Ovary (tissue), 9 donors: ENCODE measurements around the gene MEGF6. TPM values are rescaled to one million over a fixed set of nuclear protein-coding genes. Genes with fewer than 3 reads are reported as not detected.

ENCODE experiments used
- DNase-seq, 5 donors: peaks; one replicate each; pipeline ENCODE4 v3.0.0-alpha.2; 2019 to 2020
- H3K27ac ChIP-seq, 2 donors: fragments of 200-600 bp; one replicate each; pipeline versions ENCODE4 v1.5.1 to v1.8.0; 2019 to 2022
- H3K27me3 ChIP-seq: fragments of 200-600 bp; one replicate; pipeline ENCODE4 v1.8.0; 2022
- H3K36me3 ChIP-seq: fragments of 200-600 bp; sonication (generic); one replicate; pipeline ENCODE4 v1.5.1; 2019
- H3K4me1 ChIP-seq: one replicate; pipeline ENCODE4 v1.8.1; 2013; ENCODE audit warnings: mild to moderate bottlenecking, moderate library complexity; ENCODE audit not compliant: insufficient read depth
- H3K4me3 ChIP-seq: fragments of 200-600 bp; sonication (generic); one replicate; pipeline ENCODE4 v1.5.1; 2017
- H3K9me3 ChIP-seq, 2 donors: fragments of 200-600 bp in 1 of 2; sonication (generic) in 1 of 2; one replicate each; pipeline versions ENCODE4 v1.5.1 to v1.8.1; 2013 to 2019; ENCODE audit warnings: mild to moderate bottlenecking in 1 of 2, moderate library complexity in 1 of 2
- EP300 ChIP-seq: sonication (generic); formaldehyde crosslinking; IDR thresholded peaks from one replicate; pipeline ENCODE4 v1.6.1; 2017; ENCODE audit warnings: antibody characterized with exemption
- POLR2A ChIP-seq: fragments of 450-650 bp; IDR thresholded peaks from one replicate; pipeline ENCODE4 v1.6.1; 2017; ENCODE audit warnings: antibody characterized with exemption, mild to moderate bottlenecking, moderate library complexity
- WGBS, 3 donors: extraction: QIAGEN DNeasy Blood & Tissue Kit in 1 of 3; methylation state at CpG; one replicate each; pipeline versions ENCODE4 v1.1.5 to v1.1.7; 2013 to 2017; 5-methylcytosine and 5-hydroxymethylcytosine counted together
- intact Hi-C, 4 donors: fragments of 100-400 bp; cut with DNase I; formaldehyde crosslinking; loops; one replicate each; pipeline versions ENCODE4 v1.11.0 to v1.15.1; 2022 to 2023
- polyA plus RNA-seq, 2 donors: library from polyadenylated mRNA; stranded (reverse); fragments of 200-250 nt in 1 of 2; fragments of 350-450 nt in 1 of 2; fragmentation: Illumina TruSeq in 1 of 2; extraction: RNeasy Lipid Tissue Mini Kit (QIAGEN cat#74804) in 1 of 2; gene quantifications; one replicate each; pipeline ENCODE4 v1.2.3, GENCODE V29; 2013 to 2014
- total RNA-seq, 7 donors: library from RNA; depleted of rRNA in 2 of 7; stranded (reverse); fragments of >200 nt in 2 of 7; fragmentation: NEBNext Ultra II Directional in 3 of 7; extraction: Animal tissue kit (Norgen Biotek cat#: 25700) in 3 of 7; gene quantifications; one replicate each; pipeline versions ENCODE4 v1.1.0 to v1.2.4, GENCODE V29; 2016 to 2023
- TF ChIP-seq, protein P1 (sequence below), 3 donors: fragments of 450-650 bp in 2 of 3; fragments of 200-600 bp in 1 of 3; IDR thresholded peaks; one replicate each; pipeline versions ENCODE4 v1.5.1 to v1.8.0; 2016 to 2022; ENCODE audit warnings: antibody characterized with exemption in 3 of 3, mild to moderate bottlenecking in 1 of 3
- donor health status: DM: no; HTN: no; CAD: no; lungs with moderate emphysema.
- donor health status: DM: no; HTN: no; CAD: no.
- donor health status: Bipolar disorder and iron deficiency.
- donor health status: DM: yes; HTN: yes; CAD: no.
- donor health status: DM: no; HTN: no; CAD: no.
- donor health status: DM: yes; HTN: yes; CAD: no.

Gene MEGF6
- total and polyA plus RNA-seq, 9 donors, result 0.10 to 117 (median 12.5) TPM

DNA sequence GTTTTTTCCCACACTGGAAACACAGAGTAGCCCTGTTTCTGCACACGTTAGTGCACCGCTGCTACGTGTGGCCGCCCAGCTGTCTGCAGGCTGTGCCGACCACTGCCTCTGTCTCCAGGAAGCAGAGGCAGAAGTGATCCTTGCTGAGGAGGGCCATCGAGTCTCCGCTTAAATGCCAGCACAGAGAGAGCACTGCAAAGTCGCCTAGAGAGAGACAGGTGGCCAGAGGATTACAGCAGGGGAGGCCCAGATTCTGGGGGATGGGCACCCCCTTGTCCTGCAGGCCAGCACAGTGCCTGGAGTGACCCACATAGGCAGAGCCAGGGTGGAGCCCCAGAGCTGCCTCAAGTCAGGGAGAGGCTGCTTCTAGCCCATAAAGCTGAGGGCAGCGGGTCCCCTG is 19.6 kb upstream of the MEGF6 start:
- intact Hi-C loops, result no loop called here
- TF ChIP-seq EP300 (no peak), POLR2A (no peak)
- TF ChIP-seq, protein P1, sequence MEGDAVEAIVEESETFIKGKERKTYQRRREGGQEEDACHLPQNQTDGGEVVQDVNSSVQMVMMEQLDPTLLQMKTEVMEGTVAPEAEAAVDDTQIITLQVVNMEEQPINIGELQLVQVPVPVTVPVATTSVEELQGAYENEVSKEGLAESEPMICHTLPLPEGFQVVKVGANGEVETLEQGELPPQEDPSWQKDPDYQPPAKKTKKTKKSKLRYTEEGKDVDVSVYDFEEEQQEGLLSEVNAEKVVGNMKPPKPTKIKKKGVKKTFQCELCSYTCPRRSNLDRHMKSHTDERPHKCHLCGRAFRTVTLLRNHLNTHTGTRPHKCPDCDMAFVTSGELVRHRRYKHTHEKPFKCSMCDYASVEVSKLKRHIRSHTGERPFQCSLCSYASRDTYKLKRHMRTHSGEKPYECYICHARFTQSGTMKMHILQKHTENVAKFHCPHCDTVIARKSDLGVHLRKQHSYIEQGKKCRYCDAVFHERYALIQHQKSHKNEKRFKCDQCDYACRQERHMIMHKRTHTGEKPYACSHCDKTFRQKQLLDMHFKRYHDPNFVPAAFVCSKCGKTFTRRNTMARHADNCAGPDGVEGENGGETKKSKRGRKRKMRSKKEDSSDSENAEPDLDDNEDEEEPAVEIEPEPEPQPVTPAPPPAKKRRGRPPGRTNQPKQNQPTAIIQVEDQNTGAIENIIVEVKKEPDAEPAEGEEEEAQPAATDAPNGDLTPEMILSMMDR (IDR thresholded peaks at IDR 0.05), result no peak
- DNase-seq, result no peak
- Histone ChIP-seq H3K9me3 (no peaks in the 10 kb centered on the region), H3K27ac (no peak overlapping the region), H3K36me3 (no peaks in the 10 kb centered on the region), H3K27me3 (no peaks in the 10 kb centered on the region), H3K4me1 (no peaks in the 10 kb centered on the region), H3K4me3 (no peak overlapping the region)
- 68 to 78% (median 70%) methylated on average over 9 of the region's 9 CpGs for WGBS, 3 donors

DNA sequence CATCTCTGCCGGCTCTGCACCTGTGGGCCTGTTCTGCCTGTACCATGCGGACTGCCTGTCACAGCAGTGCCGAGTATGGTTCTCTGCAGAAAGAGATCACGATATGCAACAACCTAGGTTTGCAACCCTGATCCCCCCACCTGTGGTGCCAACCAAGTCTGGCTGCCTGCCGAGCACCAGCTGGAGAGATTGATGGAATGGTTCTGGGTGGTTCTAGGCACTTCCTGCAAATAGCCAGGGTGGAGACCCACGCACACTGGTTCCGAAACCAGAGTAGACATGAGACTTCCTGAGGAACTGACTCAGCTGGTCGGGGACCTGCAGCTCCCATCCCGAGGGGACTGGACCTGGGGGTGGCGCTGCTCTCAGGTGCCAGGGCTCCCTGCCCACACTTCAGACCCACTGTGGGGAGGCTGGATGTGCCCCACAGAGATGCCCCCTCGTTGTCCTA is 18.9 kb upstream of the MEGF6 start:
- intact Hi-C loops, result no loop called here
- no peak for DNase-seq
- Histone ChIP-seq H3K9me3 (no peaks in the 10 kb centered on the region), H3K4me3 (no peak overlapping the region), H3K27me3 (no peaks in the 10 kb centered on the region), H3K36me3 (no peaks in the 10 kb centered on the region), H3K27ac (no peak overlapping the region), H3K4me1 (peaks cover 3% of the 10 kb centered on the region)
- TF ChIP-seq EP300, result no peak
- no peak for TF ChIP-seq POLR2A
- TF ChIP-seq, protein P1 (IDR thresholded peaks at IDR 0.05), result no peak
- 65 to 70% (median 66%) methylated on average over 11 of the region's 11 CpGs for WGBS, 3 donors

DNA sequence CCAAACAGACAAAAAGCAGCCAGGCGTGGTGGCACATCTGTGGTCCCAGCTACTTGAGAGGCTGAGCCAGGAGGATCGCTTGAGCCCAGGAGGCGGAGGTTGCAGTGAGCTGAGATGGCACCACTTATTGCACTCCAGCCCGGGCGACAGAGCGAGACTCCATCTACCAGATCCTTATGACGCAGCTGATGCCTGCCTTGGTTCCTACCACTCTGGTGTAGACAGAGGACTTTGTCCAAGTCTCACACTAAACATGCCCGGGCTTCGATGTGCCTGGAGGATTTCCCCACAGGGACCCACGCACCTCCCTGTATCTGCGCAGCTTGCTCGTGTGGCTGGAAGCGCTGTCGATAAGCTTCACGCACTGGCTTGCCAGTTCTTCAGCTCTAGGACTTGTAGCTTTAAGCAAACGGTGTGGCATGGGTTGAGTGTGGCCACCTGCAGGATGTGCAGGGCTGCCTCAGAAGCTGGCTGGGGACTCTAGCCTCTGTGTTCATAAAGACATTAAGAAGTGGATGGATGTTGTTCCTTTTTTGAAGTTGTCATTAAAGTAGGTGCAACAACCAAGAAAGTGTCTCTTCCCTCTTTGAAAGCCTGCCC is 18.4 kb upstream of the MEGF6 start:
- Histone ChIP-seq H3K36me3 (no peaks in the 10 kb centered on the region), H3K9me3 (no peaks in the 10 kb centered on the region), H3K27ac (no peak overlapping the region), H3K4me3 (no peak overlapping the region), H3K4me1 (peaks cover 3% of the 10 kb centered on the region), H3K27me3 (no peaks in the 10 kb centered on the region)
- intact Hi-C loops, result loop anchor here in 1 of 4 donors (10.0 kb wide), 1 partner anchor 445 kb away; no protein-coding TSS in a partner anchor
- no peak for TF ChIP-seq POLR2A
- TF ChIP-seq EP300, result no peak
- TF ChIP-seq, protein P1 (IDR thresholded peaks at IDR 0.05), result no peak
- 82 to 90% (median 87%) methylated on average over 15 to 16 of the region's 16 CpGs for WGBS, 3 donors
- DNase-seq, result no peak

DNA sequence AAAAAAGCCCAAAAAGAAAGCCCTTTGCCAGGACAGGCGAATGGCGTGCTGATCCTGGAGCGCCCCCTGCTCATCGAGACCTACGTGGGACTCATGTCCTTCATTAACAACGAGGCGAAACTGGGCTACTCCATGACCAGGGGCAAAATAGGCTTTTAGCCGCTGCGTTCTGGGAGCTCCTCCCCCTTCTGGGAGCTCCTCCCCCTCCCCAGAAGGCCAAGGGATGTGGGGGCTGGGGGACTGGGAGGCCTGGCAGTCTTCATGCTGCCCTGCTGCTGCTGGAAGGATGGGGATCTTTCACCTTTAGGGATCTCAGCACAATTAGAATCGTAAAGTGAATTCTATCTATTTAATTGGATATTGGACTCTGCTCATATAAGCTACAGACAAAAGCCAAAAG is 17.1 kb upstream of the MEGF6 start:
- Histone ChIP-seq H3K4me1 (peaks cover 7% of the 10 kb centered on the region), H3K36me3 (no peaks in the 10 kb centered on the region), H3K4me3 (no peak overlapping the region), H3K9me3 (no peaks in the 10 kb centered on the region), H3K27me3 (no peaks in the 10 kb centered on the region), H3K27ac (no peak overlapping the region)
- TF ChIP-seq POLR2A (no peak), EP300 (no peak)
- TF ChIP-seq, protein P1 (IDR thresholded peaks at IDR 0.05), result no peak
- intact Hi-C loops, result loop anchor here in 1 of 4 donors (10.0 kb wide), 1 partner anchor 444 kb away; no protein-coding TSS in a partner anchor
- WGBS, 3 donors, result 72 to 81% (median 79%) methylated on average over 10 of the region's 10 CpGs
- DNase-seq, result no peak
